Muscle of leg (tissue), 11 donors: ENCODE results near the gene DNAH11. TPM values are rescaled to one million over a fixed set of nuclear protein-coding genes. Genes with fewer than 3 reads are reported as not detected.
"Not testable (repeated sequence)": the region's sequence is repeated elsewhere in the genome, so short reads cannot be mapped to it uniquely, and the experiment has no call there.

Experiments
- DNase-seq: peaks from one replicate; pipeline ENCODE4 v3.0.0; 2013
- H3K27ac ChIP-seq: one replicate; pipeline ENCODE4 v1.5.1; 2013; ENCODE audit warnings: mild to moderate bottlenecking, low read length, control low read depth
- H3K27me3 ChIP-seq: one replicate; pipeline ENCODE4 v1.6.1; 2013; ENCODE audit warnings: low read length; ENCODE audit not compliant: control insufficient read depth, insufficient read depth
- H3K36me3 ChIP-seq: one replicate; pipeline ENCODE4 v1.6.1; 2013; ENCODE audit warnings: low read length; ENCODE audit not compliant: control insufficient read depth, insufficient read depth
- H3K4me1 ChIP-seq: one replicate; pipeline ENCODE4 v1.6.1; 2013; ENCODE audit warnings: low read length; ENCODE audit not compliant: control insufficient read depth, insufficient read depth
- H3K4me3 ChIP-seq: one replicate; pipeline ENCODE4 v1.5.1; 2013; ENCODE audit warnings: low read length, control low read depth
- H3K9me3 ChIP-seq: replicated peaks from 2 replicates; pipeline ENCODE4 v1.6.1; 2013; ENCODE audit warnings: low read depth, low read length; ENCODE audit not compliant: control insufficient read depth
- WGBS: methylation state at CpG from one replicate; pipeline ENCODE4 v1.1.5; 2013; ENCODE audit warnings: missing lambda C conversion rate; ENCODE audit not compliant: insufficient coverage; 5-methylcytosine and 5-hydroxymethylcytosine counted together
- polyA plus RNA-seq, 8 donors: library from polyadenylated mRNA; unstranded; fragments of 120-200 nt; gene quantifications; one replicate each; pipeline versions ENCODE4 v1.2.1 to v1.2.3, GENCODE V29; 2013; ENCODE audit warnings: inconsistent platforms in 1 of 8, low replicate concordance in 1 of 8; ENCODE audit not compliant: insufficient read length in 8 of 8, insufficient read depth in 1 of 8
- total RNA-seq: library from RNA; stranded (reverse); fragments of 120-200 nt; gene quantifications from one replicate; pipeline ENCODE4 v1.2.4, GENCODE V29; 2013

The DNAH11 gene
- total and polyA plus RNA-seq, 9 donors: 0.13 to 0.83 (median 0.54) TPM

DNA sequence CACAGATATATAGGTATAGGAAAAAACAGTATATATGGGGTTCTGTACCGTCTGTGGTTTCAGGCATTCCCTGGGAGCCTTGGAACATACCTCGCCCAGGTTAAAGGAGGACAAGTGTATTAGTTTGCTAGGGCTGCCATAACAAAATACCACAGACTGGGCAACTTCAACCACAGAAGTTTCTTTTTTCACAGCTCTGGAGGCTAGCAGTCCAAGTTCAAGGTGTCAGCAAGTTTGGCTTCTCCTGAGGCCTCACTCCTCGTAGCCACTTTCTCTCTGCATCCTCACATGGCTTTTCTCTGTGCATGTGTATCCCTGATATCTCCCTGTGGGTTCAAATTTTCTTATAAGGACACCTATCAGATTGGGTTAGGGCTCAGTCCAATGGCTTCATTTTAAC, 189.1 kb downstream of the DNAH11 start:
- no peaks in the 10 kb centered on the region for H3K27me3 ChIP-seq
- no peak overlapping the region for H3K27ac ChIP-seq
- no peaks in the 10 kb centered on the region for H3K4me1 ChIP-seq
- WGBS: 57% methylated on average over 1 of the region's 3 CpGs
- no peak for DNase-seq
- H3K9me3 ChIP-seq: no peaks in the 10 kb centered on the region
- no peak overlapping the region for H3K4me3 ChIP-seq
- no peaks in the 10 kb centered on the region for H3K36me3 ChIP-seq

GRCh38 chr7:21732956-21733355, 190.1 kb downstream of the DNAH11 start:
- not testable (repeated sequence) for H3K27me3 ChIP-seq, H3K36me3 ChIP-seq, H3K4me1 ChIP-seq, H3K4me3 ChIP-seq, DNase-seq, H3K9me3 ChIP-seq, H3K27ac ChIP-seq
- 67% methylated on average over 5 of the region's 6 CpGs for WGBS

DNA sequence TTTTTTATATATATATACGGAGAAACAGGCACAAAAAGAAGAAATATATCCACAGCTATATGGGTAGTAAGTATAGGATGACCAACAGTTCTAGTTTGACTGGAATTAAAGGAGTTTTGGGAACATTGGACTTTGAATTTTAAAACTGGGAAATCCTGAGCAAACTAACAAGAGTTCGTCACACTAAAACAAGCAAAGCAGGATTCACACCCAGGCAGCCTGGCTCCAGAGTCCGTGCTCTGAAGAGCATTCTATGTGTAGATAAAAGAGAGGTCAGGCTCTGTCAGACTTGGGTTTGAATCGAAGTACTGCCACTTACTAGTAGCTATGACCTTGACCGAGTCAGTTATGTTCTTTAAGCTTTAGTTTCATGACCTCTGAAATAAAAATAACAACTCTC, 191.0 kb downstream of the DNAH11 start:
- no peaks in the 10 kb centered on the region for H3K27me3 ChIP-seq
- H3K4me3 ChIP-seq: no peak overlapping the region
- WGBS: 60% methylated on average over 1 of the region's 5 CpGs
- H3K36me3 ChIP-seq: no peaks in the 10 kb centered on the region
- H3K27ac ChIP-seq: no peak overlapping the region
- DNase-seq: no peak
- no peaks in the 10 kb centered on the region for H3K4me1 ChIP-seq
- H3K9me3 ChIP-seq: no peaks in the 10 kb centered on the region

- no peaks in the 10 kb centered on the region for H3K9me3 ChIP-seq
- WGBS: no CpG with 5 or more reads among the region's 6 CpGs
- no peaks in the 10 kb centered on the region for H3K36me3 ChIP-seq
- DNase-seq: no peak
- no peak overlapping the region for H3K4me3 ChIP-seq
- H3K4me1 ChIP-seq: no peaks in the 10 kb centered on the region
- no peak overlapping the region for H3K27ac ChIP-seq
- H3K27me3 ChIP-seq: no peaks in the 10 kb centered on the region
Measured at GRCh38 chr7:21743493-21743892, 200.7 kb downstream of the DNAH11 start.

DNA sequence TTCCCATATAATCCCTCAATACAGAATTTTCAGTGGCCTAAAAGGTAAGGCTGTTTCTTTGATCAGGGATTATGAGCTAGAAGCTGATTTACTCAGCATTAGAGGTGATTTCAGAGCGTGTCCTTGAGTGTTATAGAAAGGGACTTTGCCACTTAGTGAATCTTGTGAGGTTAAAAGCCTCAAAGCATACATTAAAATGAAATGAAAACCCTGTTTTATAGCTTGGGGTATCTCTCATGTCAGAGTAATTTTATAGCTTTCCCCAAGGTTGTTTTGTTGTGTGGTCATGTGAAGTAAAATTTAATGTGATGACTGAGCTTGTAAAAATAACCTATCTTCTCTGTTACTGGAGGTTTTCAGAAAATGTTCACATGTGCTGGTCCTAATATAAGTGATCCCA, 204.1 kb downstream of the DNAH11 start:
- no peak for DNase-seq
- Histone ChIP-seq H3K4me3 (no peak overlapping the region), H3K36me3 (no peaks in the 10 kb centered on the region), H3K27me3 (no peaks in the 10 kb centered on the region), H3K27ac (no peak overlapping the region), H3K4me1 (no peaks in the 10 kb centered on the region), H3K9me3 (no peaks in the 10 kb centered on the region)
- WGBS: 20% methylated on average over 1 of the region's 1 CpG

DNA sequence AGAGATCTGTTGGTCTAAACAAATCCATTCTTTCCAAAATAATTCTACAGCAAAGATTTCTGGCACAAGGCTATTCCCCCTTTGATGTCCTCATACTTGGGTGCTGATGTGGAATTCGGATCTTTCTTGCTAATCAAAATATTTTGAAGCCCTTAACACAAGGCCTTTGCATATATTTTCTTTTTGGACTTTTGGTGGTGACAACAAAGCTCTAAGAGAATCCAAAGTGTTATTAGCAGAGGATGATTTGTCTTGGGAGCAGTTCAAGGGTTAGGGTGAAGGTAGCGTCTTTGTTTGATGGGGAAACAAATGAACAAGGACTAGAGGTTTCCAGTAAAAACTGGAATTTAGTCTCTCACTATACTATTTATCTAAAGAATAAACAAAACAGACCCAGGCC, 205.0 kb downstream of the DNAH11 start:
- H3K4me3 ChIP-seq: no peak overlapping the region
- no peaks in the 10 kb centered on the region for H3K4me1 ChIP-seq
- no peak for DNase-seq
- no peak overlapping the region for H3K27ac ChIP-seq
- no CpG with 5 or more reads among the region's 2 CpGs for WGBS
- H3K36me3 ChIP-seq: no peaks in the 10 kb centered on the region
- H3K27me3 ChIP-seq: no peaks in the 10 kb centered on the region
- no peaks in the 10 kb centered on the region for H3K9me3 ChIP-seq

DNA sequence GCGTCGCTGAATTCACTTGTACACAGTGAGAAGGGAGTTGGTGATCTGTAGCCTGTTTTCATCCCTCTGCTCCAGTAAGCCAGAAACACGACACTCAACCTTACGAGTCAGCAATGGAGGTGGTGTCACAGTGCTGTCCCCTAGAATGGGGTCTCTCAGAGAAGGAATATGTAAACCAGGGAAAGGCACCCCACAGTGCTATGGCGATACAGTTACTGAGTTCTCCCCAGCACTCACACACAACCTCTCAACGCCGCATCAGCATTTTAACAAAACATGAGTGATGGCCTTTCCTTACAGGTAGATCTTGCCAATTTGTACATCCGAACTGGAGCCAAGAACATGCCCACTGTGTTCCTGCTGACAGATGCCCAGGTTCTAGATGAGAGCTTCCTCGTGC, 206.5 kb downstream of the DNAH11 start:
- 100% methylated on average over 3 of the region's 9 CpGs for WGBS
- H3K9me3 ChIP-seq: no peaks in the 10 kb centered on the region

GRCh38 chr7:21753071-21753470, 210.2 kb downstream of the DNAH11 start:
- no peaks in the 10 kb centered on the region for H3K9me3 ChIP-seq
- H3K4me3 ChIP-seq: no peak overlapping the region
- no peaks in the 10 kb centered on the region for H3K27me3 ChIP-seq
- no peaks in the 10 kb centered on the region for H3K4me1 ChIP-seq
- no peak for DNase-seq
- H3K27ac ChIP-seq: no peak overlapping the region
- H3K36me3 ChIP-seq: no peaks in the 10 kb centered on the region
- no CpG with 5 or more reads among the region's 3 CpGs for WGBS

More for the DNA sequence above, 206.5 kb downstream of the DNAH11 start:
- H3K27me3 ChIP-seq: no peaks in the 10 kb centered on the region
- no peak overlapping the region for H3K4me3 ChIP-seq
- H3K36me3 ChIP-seq: no peaks in the 10 kb centered on the region
- no peak overlapping the region for H3K27ac ChIP-seq
- H3K4me1 ChIP-seq: no peaks in the 10 kb centered on the region
- no peak for DNase-seq

DNA sequence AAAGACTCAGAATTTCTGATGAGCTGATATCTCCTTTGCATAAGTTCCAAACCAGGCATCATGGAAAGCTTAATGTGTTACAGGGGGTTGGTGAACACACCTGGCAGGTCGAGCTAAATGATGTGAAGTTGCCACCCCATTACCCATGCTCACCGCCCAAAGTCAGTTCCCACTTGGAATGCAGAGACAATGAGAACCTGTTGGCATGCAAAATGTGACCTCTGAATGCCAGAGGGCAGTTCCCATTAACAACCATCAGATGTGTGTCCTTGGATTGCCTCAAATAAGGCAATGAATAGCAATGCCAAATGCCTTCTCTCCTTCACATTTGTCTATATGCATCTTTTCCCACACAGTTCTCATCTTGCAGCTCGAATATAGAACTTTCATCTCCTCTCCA, 212.1 kb downstream of the DNAH11 start:
- Histone ChIP-seq H3K4me3 (no peak overlapping the region), H3K36me3 (no peaks in the 10 kb centered on the region), H3K27me3 (no peaks in the 10 kb centered on the region), H3K4me1 (no peaks in the 10 kb centered on the region), H3K9me3 (no peaks in the 10 kb centered on the region), H3K27ac (no peak overlapping the region)
- 63% methylated on average over 2 of the region's 3 CpGs for WGBS
- DNase-seq: no peak

DNA sequence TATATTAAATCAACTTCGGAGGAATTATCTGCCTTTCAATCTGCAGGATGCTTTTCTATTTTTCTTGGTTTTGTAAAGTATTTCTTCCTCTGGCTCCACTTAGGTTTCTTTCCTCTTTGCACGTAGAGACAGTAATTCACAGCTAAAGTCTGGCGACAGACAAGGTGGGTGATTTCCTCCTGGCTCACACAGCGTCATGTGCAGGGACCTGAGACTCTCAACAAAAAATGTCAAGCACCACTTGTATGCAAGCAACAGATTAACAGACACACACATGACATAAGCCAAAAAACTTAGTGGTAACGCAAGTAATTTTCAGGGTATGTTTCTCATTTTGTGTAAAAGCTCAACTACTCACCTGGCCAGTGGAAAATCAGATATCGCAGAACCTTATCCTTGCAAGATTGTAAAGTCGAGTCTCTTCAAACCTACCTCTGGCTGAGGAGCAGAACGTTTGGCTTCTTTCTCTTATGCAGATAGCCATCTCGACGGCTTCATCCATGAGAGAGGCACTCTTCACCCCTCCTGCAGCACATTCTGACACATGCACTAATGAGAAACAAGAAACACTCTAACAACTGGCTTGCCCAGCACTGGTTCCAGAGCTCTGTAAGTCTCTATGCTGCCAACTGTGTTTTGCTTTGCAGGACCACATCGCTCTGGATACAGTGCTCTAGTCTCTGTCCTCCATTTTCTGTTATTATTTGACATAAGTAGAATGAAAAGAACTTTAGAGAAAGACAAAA, 214.9 kb downstream of the DNAH11 start:
- H3K4me1 ChIP-seq: no peaks in the 10 kb centered on the region
- H3K9me3 ChIP-seq: no peaks in the 10 kb centered on the region
- 37% methylated on average over 8 of the region's 11 CpGs for WGBS
- no peaks in the 10 kb centered on the region for H3K36me3 ChIP-seq
- no peak overlapping the region for H3K27ac ChIP-seq
- no peaks in the 10 kb centered on the region for H3K27me3 ChIP-seq
- no peak overlapping the region for H3K4me3 ChIP-seq
- DNase-seq: no peak

DNA sequence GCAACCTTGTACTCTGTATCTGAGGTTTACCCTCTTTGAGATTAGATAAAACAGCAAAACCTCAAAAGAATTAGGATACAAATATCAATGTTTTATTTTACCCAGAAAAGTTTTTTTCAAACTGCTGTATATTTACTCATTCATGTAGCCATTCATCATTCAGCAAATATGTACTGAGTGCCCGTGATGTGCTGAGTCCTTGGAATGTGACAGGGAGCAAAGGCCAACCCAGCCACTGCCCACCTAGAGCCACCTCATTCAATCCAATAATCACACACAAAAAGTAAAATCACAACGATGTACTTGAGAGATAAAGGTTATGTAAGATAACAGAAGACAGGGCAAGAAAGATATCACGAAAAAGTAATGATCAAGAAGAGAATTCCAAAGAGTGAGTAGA, 215.4 kb downstream of the DNAH11 start:
- Histone ChIP-seq H3K4me3 (no peak overlapping the region), H3K9me3 (no peaks in the 10 kb centered on the region), H3K4me1 (no peaks in the 10 kb centered on the region), H3K27me3 (no peaks in the 10 kb centered on the region), H3K36me3 (no peaks in the 10 kb centered on the region), H3K27ac (no peak overlapping the region)
- WGBS: no CpG with 5 or more reads among the region's 3 CpGs
- DNase-seq: no peak
